ENCODE measurements around the gene GET4. TPM values are rescaled to one million over a fixed set of nuclear protein-coding genes. Genes with fewer than 3 reads are reported as not detected.
A peak's percentile ranks its signal among the peaks of the same experiment; 100 is the strongest.
"Not testable (repeated sequence)": the region's sequence is repeated elsewhere in the genome, so short reads cannot be mapped to it uniquely, and the experiment has no call there.

GET4 gene
- total RNA-seq, 1 experiment from 2014 or later = 56.3 TPM

DNA sequence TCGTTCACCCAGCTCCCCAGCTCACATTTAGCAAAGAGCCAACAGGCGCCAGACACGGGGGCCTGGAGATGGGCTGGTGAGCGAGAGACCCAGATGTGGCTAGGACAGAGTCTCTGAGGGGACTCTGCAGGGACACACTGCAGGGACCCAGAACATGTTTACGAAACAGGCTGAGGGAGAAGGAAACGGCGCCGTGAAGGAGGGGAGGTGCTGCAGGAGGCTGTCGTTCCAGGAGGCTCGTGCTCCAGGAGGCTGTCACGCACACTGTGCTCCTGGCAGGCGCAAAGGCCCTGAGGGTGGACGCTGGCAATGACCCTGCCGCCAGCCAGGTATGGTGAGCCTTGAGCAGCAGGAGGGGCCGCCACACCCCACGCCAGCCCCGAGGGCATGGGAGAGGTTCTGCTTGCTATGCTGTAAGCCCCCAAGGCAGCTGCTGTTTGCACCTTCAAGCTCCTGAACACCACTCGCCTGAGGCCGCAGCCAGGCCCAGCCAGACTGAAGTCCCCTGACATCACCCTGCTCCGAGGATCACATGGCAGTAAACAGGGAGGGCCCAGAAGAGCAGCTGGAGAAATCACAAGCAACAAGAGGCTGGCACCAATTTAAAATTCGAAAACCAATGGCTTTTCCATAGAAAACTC, 50.8 kb downstream of the GET4 start:
- DNase-seq (ENCODE audit: low spot score) = no peak

DNA sequence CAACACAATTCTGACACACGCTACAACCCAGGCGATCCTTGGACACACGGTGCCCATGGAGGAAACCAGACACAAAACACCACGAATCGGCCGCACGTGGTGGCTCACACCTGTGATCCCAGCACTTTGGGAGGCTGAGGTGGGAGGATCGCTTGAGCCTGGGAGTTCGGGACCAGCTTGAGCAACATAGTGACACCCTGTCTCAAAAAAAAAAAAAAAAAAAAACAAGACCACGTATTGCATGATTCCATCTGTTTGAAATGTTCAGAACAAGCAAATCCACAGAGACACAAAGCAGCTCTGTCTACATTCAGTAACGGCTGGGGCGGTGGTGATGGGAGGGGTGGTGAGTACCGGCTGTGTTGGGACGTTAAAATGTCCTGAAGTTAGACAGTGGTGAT, 53.0 kb downstream of the GET4 start:
- no peak for DNase-seq (ENCODE audit: low spot score)

DNA sequence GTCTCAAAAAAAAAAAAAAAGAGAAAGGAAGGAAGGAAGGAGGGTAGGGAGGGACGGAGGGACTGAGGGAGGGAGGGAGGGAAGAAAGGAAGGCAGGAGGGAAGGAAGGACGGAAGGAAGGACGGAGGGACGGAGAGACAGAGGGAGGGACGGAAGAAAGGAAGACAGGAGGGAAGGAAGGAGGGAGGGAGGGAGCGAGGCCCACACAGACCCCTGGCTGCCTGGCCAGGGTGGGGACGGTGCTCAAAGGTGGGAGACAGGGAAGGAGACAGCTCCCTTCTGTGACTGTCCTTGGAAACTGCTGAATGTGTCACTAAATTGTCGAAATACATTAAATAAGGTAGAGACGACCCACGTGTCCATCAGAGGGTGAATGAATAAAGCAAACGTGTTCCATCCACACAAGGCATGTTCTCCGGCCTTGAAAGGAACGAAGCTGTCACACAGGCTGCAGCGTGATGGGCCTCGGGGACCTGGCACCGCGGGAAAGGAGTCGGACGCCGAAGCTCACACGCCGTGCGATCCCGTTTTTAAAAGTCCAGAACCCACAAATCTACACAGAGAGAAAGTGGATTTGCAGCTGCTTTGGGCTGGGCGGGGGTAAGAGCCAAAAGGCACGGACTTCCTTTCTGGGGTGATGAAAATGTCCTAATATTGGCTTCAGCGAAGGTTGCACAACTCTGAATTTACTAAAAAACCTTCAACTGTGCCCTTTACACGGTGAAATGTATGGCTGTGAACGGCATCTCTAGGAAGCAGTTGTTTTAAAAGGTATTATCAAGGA, 54.8 kb downstream of the GET4 start:
- DNase-seq (ENCODE audit: low spot score) = no peak

DNA sequence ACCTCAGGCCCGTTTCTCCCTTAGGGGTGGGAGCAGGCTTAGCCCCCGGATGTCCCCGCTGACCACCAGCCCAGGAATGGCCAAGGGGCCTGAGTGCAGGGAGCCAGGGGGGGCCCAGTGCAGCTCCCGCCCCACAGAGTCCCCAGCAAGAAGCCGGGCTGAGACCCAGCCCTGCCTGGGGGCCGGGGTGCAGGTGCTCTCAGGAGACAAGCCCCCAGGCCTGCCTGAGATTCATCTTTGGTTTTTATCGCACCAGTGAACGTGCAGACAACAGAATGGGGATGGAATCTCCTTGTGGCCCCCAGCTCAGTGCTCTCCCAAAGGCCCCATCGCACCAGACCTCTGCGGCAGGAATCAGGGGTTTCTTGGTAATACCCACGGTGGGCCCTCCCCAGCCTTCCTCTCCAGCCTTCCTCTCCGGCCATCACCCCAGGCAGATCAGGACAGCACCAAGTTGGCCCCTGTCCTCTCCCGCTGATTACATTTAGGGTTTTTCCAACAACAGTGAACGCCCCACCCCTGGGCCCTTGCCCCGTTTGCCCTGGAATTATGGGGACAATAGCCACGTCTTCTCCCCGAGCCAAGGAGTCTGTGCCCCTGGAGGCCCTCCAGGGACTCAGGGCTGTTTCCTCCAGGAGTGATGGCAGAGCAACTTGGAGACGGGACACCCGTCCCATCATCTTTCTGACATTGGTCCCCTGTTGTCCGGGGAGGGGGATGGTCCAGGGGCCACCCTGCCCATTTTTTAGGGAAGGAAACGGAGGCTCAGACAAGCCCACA, 55.7 kb downstream of the GET4 start:
- no peak for DNase-seq (ENCODE audit: low spot score)

DNA sequence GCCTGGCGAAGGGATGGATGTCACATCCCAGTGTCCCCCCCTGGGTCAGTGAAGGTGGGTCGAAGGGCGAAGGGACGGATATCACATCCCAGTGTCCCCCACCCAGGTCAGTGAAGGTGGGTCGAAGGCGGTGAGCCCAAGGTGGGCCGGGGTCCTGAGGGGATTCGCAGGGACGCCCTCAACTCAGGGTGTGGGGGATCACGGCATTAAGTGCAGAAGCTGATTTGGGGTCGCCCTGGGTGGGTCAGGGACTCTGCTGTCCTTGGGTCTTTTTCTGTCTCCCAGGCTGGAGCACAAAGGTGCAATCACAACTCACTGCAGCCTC, 56.3 kb downstream of the GET4 start:
- DNase-seq (ENCODE audit: low spot score) = no peak

DNA sequence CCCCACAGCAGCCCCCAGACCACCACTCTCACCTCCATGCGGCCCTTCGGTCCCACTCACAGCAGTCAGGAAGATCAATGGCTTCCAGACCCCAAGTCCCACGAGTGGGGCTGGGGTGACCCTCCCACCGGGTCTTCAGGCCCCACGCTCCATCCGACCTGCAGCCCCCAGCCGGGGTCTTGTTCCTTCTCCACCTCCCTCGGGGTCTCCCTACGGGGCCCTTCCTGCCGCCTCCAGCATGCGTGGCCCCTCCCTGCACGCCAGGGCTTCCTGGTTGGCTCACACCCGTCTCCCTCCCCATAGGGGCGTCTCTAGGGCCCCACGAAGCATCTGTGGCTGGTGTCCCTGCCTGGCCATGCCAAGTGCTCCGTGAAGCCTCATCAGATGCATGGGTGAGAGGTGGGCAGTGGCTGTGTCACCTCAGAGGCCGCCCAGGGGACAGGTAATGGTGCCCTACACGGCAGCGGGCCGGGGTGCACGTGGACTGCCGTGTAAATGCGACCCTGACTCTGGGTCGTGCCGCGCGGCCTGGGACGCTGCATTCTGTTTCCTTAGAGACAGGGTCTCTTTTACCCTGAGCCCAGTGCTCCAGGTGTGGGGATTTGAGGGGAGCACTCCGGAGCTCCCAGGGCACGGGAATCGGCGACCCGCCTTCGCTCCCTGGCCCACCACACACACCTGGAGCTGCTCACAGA, 58.3 kb downstream of the GET4 start:
- DNase-seq (ENCODE audit: low spot score) = no peak

DNA sequence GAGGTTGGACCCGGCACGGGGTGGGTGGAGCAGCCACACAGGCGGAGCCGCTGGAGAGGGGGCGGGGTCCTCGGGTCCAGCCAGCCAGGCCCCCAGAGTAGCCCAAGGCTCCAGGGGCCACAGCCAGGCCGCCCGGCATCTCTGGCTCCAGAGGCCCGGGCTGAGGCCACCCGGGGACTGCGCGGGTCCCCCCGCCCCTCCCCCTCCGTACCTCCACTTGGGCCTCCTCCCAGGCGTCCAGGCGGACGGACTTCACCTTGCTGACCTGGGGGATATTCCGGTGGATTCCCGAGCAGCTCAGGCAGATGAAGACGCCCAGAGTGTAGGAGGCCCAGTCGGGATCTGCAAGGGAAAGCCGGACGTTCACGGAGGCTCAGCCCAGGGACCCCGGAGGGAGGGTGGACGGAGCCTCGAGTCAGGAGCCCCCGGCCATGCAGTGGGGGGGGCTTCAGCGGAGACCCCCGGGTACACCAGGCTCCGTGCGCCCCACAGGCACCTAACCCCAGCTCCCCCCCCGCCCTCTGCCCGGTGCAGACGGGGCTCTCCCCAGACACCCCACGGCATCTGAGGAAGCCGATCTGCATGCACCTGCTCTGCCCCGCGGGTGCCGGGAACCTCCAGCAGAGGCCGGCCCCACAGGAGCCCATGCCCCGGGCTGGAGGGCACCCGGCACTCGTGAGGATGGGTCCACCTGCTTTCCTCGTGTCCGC, 59.0 kb downstream of the GET4 start:
- no peak for DNase-seq (ENCODE audit: low spot score)

DNA sequence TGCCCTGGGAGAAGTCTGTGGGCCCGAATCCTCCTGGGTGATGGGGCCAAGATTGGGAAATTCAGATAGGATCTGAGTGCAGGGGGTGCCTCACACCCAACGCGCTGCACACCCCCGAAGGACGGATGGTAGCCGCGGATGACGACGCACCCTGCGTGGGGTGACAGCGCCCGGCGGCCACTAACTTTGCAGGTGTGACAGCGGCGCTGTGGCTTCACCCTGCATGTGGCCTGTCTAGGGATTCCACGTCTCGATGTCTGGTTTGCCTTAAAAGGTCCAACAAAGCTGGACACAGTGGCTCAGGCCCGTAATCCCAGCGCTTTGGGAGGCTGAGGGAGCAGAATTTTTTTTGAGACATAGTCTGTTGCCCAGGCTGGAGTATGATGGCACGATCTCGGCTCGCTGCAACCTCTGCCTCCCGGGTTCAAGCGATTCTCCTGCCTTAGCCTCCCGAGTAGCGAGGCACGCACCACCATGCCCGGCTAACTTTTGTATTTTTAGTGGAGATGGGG, 59.6 kb downstream of the GET4 start:
- no peak for DNase-seq (ENCODE audit: low spot score)

DNA sequence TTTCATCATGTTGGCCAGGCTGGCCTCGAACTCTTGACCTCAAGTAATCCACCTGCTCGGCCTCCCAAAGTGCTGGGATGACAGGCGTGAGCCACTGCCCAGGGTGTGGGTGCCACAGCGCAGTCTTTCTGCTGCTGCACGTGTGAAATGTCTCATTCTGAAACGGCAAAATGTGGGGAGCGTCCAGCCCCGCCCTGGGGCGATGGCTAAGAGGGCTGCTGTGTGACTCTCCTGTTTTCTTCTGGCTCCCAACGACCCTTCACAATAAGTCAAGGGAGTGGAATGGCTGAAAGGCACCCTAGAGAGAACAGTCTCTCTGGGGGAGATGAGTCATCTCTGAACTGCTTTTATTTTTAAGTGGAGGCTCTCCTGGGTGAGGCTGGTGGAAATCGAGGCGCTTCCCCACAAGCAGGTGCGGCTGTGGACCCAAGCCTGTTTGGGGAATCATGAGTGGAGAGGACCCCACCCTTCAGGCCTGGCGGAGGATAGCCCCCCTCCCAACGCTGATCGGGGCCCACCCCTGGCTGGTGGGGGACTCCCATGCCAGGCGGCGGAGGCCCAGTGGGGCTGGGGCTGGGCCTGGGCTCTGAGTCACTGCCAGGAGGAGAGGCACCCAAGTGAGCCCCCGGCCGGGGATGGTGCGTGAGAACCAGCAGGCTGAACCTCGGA, 60.2 kb downstream of the GET4 start:
- DNase-seq (ENCODE audit: low spot score) = peak; percentile 99

DNA sequence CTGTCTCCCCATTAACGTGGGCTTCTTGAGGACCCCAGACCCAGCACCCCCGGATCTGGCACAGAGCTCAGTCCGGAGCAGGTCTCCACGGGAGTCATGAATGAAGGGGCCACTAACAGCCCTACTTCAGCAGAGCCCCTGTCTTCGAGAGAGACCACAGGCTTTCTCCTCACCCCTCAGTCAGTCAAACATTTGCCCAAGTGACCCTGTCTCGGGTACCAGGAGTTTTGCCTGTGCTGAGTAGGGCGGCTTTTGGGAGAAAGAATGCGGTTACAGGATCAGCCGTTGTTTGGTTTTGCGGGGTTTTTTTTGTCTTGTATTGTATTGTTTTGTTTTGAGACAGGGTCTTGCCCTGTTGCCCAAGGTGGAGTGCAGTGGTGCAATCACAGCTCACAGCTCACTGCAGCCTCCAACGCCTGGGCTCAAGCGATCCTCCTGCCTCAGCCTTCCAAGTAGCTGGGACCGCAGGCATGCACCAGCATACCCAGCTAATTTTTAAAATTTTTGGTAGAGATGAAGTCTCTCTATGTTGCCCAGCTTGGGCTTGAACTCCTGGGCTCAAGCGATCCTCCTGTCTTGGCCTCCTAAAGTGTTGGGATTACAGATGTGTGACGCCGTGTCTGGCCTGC, 61.6 kb downstream of the GET4 start:
- DNase-seq (ENCODE audit: low spot score) = no peak

DNA sequence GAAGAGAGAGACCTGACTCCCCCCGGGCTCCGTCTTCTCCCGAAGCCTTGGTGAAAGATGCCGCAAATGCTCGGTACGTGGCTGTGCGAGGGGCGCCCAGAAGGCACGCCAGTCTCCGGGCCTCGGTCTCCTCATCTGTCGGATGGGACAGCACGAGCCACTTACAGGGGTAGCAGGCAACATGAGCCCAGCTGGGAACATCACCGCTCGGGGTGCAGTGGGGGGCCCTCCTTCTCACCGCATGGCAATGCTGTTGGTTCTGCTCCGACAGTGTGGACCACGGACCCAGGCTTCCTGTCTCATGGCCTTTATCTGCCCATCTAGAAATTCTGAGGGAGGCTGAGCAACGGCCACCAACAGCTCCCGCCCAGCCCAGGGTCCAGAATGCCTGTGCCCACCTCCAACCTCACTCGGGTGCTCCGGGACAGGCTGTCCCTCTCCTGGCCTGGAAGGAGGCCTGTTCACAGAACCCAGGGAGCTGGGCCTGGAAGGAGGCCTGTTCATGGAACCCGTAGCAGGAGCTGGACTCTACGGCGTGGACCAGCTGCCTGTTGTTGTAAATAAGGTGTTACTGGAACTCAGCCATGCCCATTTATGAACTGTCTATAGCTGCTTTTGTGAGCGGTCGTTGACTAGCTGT, 62.3 kb downstream of the GET4 start:
- no peak for DNase-seq (ENCODE audit: low spot score)

DNA sequence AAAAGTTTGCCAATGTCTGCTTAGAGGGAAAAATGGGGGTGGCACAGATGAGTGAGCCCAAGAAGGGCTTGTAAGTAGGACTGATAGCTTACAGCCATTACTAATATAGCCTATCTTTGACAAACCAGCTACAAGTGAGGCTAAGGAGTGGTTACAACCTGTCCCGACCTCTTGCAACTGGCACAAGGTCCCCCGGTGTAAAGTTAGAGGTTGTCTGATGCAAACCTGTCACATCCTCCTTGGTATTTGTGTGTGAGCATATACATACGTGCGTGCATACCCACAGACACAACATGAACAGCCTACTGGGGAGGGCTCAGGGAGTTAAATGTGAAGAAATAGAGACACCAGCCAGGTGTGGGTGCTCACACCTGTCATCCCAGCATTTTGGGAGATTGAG, 63.5 kb downstream of the GET4 start:
- no peak for DNase-seq (ENCODE audit: low spot score)

DNA sequence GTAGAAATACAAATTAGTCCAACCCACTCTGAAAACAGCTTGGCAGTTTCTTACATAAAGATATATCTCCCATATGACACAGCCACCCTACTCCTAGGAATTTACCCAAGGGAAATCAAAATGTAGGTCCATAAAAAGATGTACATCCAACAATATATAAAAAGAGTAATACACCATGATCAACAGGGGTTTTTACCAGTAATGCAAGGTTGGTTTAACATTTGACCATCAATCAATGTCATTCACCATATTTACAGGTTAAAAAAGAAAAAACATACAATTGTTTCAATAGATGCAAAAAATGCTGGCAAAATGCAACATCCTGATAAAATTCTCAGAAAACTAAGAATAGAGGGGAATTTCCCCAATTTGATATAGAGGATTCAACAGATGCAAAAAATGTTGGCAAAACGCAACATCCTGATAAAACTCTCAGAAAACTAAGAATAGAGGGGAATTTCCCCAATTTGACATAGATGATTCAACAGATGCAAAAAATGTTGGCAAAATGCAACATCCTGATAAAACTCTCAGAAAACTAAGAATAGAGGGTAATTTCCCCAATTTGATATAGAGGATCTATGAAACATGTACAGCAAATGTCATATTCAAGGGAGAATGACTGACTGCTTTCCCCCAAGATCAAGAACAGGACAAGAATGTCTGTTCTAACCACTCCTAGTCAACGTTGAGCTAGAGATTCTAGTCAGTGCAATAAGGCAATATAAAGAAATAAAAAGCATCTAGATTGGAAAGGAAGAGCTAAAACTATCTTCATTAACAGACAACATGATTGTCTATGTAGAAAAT, 64.5 kb downstream of the GET4 start:
- no peak for DNase-seq (ENCODE audit: low spot score)

DNA sequence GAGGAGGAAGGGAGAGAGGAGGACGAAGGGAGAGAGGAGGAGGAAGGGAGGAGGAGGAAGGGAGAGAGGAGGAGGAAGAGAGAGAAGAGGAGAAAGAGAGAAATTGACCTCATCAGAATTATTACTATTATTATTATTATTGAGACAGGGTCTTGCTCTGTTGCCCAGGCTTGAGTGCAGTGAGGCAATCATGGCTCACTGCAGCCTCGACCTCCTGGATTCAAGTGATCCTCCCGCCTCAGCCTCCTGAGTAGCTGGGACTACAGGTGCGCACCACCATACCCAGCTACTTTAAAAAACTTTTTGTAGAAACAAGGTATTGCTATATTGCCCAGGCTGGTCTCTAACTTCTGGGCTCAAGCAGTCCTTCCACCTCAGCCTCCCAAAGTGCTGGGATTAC, 67.4 kb downstream of the GET4 start:
- not testable (repeated sequence) for DNase-seq (ENCODE audit: low spot score)

DNA sequence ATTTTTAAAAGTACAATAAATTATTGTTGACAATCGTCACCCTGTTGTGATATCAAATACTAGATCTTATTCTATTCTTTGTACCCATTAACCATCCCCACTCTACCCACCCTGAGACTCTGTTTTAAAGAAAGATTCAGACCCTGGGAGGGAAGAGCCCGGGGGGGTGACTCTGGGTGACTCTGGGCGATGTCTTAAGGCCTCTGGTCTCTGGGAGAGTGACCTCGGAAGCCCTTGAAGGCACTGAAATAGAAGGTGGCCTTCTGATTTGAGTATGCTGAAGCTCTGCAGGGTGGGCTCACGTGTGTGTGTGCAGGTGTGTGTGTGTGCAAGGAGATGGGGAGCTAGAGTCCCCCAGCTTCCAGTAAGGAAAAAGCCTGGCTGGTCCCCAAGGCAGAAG, 68.4 kb downstream of the GET4 start:
- no peak for DNase-seq (ENCODE audit: low spot score)

DNA sequence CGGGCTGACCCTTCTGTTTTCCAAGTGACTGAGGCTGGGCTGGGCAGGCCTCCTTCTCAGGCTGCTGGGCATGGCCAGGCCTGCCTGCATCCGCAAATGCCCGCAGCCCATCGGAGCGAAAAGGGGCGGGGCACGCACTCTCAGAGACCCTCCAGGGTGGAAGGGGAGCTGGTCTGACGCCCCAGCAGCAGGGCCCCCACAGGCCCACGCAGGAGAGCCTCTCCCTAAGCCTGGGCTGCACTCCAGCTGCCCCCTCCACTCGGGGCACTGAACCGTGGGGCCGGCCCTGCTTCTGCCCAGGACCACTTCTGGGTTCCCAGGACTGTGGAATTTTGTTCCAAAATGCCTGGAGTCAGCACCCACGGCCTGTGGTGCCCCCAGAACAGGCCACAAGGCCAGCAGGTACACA, 68.8 kb downstream of the GET4 start:
- DNase-seq (ENCODE audit: low spot score) = no peak

DNA sequence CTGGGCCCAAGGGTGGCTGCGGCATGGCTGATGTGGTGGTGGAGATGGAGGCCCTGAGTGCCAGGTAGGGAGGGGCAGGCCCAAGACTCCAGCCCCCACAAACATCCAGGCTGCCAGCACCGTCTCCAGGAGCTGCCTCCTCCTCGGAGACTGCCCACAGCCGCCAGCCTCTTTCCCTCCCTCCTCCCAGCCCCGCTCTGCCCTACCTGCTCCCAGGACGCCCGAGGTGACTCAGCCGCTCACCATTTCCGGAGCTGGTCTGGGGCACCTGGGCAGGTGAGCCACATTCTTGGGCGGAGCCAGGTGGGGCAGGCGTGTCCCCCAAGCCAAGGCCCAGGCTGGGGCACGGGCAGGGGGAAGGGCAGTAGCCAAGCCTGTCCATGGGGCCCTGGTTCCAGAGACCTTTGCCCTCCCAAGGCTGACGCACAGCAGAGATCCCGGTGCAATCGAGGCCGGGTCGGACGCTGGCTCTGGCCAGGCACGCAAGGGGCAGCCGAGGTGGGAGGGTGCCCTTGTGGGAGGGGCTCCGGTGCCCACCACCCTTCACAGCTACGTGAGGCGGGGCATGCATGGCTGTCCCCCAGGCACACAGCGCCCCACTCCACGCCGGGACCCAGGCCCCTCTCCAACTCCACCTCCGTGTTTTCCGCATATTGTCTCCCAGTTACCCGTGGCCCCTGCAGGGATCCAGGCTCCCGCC, 69.4 kb downstream of the GET4 start:
- DNase-seq (ENCODE audit: low spot score) = no peak

All from A172 (cell line).